ENCODE results near the gene ACER3. TPM values are rescaled to one million over a fixed set of nuclear protein-coding genes. Genes with fewer than 3 reads are reported as not detected.
"Not testable (repeated sequence)": the region's sequence is repeated elsewhere in the genome, so short reads cannot be mapped to it uniquely, and the experiment has no call there.

Gene ACER3
- total and polyA plus RNA-seq, 7 donors = 5.6 to 13.2 (median 9.4) TPM

- intact Hi-C loops (cut with DNase I) = no loop called here
- no peaks in the 10 kb centered on the region for H3K9me3 ChIP-seq
- no peak overlapping the region for H3K27ac ChIP-seq
- DNase-seq = no peak
- TF ChIP-seq EP300 (IDR thresholded peaks at IDR 0.05) (no peak), POLR2A (IDR thresholded peaks at IDR 0.05) (no peak), CTCF (IDR thresholded peaks at IDR 0.05) (no peak), POLR2AphosphoS5 (IDR thresholded peaks at IDR 0.05) (no peak)
- H3K4me3 ChIP-seq = no peak overlapping the region
- 12 to 41% methylated on average over 4 of the region's 4 CpGs for WGBS, 2 donors
- no peaks in the 10 kb centered on the region for H3K4me1 ChIP-seq
- no peaks in the 10 kb centered on the region for H3K27me3 ChIP-seq
- H3K36me3 ChIP-seq = peaks cover 0 to 11% (median 7%) of the 10 kb centered on the region in 4 donors
These were observed 102.1 kb downstream of the ACER3 start for GRCh38 chr11:76962583-76963416.

GRCh38 chr11:76963417-76964168 is 102.9 kb downstream of the ACER3 start:
- H3K36me3 ChIP-seq = peaks cover 0 to 11% (median 7%) of the 10 kb centered on the region in 4 donors
- H3K27me3 ChIP-seq; DNase-seq; H3K9me3 ChIP-seq; H3K4me3 ChIP-seq; intact Hi-C loops (cut with DNase I); H3K4me1 ChIP-seq; H3K27ac ChIP-seq: not testable (repeated sequence)
- 69 to 83% methylated on average over 16 of the region's 16 CpGs for WGBS, 2 donors

- Histone ChIP-seq H3K27ac (no peak overlapping the region), H3K36me3 (no peaks in the 10 kb centered on the region), H3K9me3 (peaks cover 0 to 4% (median 2%) of the 10 kb centered on the region in 4 donors), H3K27me3 (no peaks in the 10 kb centered on the region), H3K4me3 (no peak overlapping the region), H3K4me1 (no peaks in the 10 kb centered on the region)
- DNase-seq = no peak
- TF ChIP-seq EP300 (IDR thresholded peaks at IDR 0.05) = no peak
- no peak for TF ChIP-seq POLR2AphosphoS5 (IDR thresholded peaks at IDR 0.05)
- no peak for TF ChIP-seq POLR2A (IDR thresholded peaks at IDR 0.05)
- TF ChIP-seq CTCF (IDR thresholded peaks at IDR 0.05) = no peak
- intact Hi-C loops (cut with DNase I) = no loop called here
These were observed 111.3 kb downstream of the ACER3 start for GRCh38 chr11:76972051-76972450.

GRCh38 chr11:76974179-76974891 is 113.6 kb downstream of the ACER3 start:
- Histone ChIP-seq H3K4me1 (peaks cover 0 to 11% (median 0%) of the 10 kb centered on the region in 4 donors), H3K36me3 (no peaks in the 10 kb centered on the region), H3K4me3 (no peak overlapping the region), H3K27me3 (no peaks in the 10 kb centered on the region), H3K27ac (no peak overlapping the region), H3K9me3 (peaks cover 0 to 4% (median 2%) of the 10 kb centered on the region in 4 donors)
- 16 to 51% methylated on average over 2 of the region's 2 CpGs for WGBS, 2 donors
- intact Hi-C loops (cut with DNase I) = no loop called here
- no peak for DNase-seq
- TF ChIP-seq POLR2A (IDR thresholded peaks at IDR 0.05) (no peak), POLR2AphosphoS5 (IDR thresholded peaks at IDR 0.05) (no peak), EP300 (IDR thresholded peaks at IDR 0.05) (no peak), CTCF (IDR thresholded peaks at IDR 0.05) (no peak)

GRCh38 chr11:76975513-76975912 is 114.8 kb downstream of the ACER3 start:
- peaks cover 0 to 15% (median 0%) of the 10 kb centered on the region in 4 donors for H3K4me1 ChIP-seq
- H3K9me3 ChIP-seq = peaks cover 0 to 4% (median 2%) of the 10 kb centered on the region in 4 donors
- no peak for TF ChIP-seq POLR2AphosphoS5 (IDR thresholded peaks at IDR 0.05)
- H3K4me3 ChIP-seq = no peak overlapping the region
- H3K36me3 ChIP-seq = no peaks in the 10 kb centered on the region
- no peak overlapping the region for H3K27ac ChIP-seq
- intact Hi-C loops (cut with DNase I) = no loop called here
- H3K27me3 ChIP-seq = no peaks in the 10 kb centered on the region
- no peak for DNase-seq

Data from sigmoid colon (tissue), 7 donors.